Measurements from ENCODE around the gene PPM1M. TPM values are rescaled to one million over a fixed set of nuclear protein-coding genes. Genes with fewer than 3 reads are reported as not detected.

Gene PPM1M
- polyA plus RNA-seq, 4 donors: 1.8 to 9.3 (median 8.3) TPM

GRCh38 chr3:52237006-52237656 is 8.4 kb upstream of the PPM1M start:
- FAIRE-seq (no peak), DNase-seq (no peak)
- H3K27ac ChIP-seq (ENCODE audit: low read depth in 1 of 3, low read length in 2 of 3): peak overlapping the region in 1 of 3 donors; percentile 79
- peaks cover 0 to 37% (median 2%) of the 10 kb centered on the region in 3 donors for H3K36me3 ChIP-seq (ENCODE audit: control insufficient read depth in 3 of 3, insufficient read depth in 2 of 3, low read depth in 1 of 3, low read length in 3 of 3)
- H3K27me3 ChIP-seq (ENCODE audit: control insufficient read depth in 3 of 3, insufficient read depth in 3 of 3, low read length in 3 of 3): no peaks in the 10 kb centered on the region
- WGBS, 3 donors: 83 to 86% (median 84%) methylated on average over 6 of the region's 6 CpGs
- H3K9me3 ChIP-seq (ENCODE audit: control insufficient read depth in 2 of 2, insufficient read depth in 1 of 2, low read depth in 1 of 2, low read length in 1 of 2): no peaks in the 10 kb centered on the region
- H3K4me1 ChIP-seq (ENCODE audit: control insufficient read depth in 3 of 3, insufficient read depth in 2 of 3, low read depth in 1 of 3, low read length in 2 of 3): peaks cover 0 to 26% (median 8%) of the 10 kb centered on the region in 3 donors
- H3K4me3 ChIP-seq (ENCODE audit: low read depth in 1 of 3, low read length in 3 of 3): no peak overlapping the region

DNA sequence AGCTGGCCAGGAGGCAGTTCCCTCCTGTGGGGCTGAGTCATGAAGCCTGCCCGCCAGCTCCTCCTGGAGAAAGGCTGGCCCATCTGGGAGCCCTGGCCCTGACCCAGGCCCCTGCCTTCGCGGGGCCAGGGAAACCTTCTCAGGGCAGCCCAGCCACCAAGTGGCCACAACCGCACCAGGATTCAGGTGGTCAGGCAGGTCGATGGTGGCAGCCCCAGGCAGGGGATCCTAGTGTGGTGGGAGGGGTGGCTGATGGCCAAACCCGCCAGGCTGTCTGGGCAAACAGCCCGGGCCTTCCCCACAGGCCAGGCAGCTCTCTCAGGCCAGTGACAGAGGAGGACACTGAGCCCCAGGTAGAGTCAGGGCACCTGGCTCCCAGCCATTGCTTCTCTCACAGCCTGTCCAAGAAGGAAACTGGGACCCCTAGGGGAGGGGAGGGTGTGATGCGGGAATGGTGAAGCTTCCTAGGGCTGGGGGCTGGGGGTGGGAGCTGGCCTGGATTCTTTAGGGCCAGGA is 7.8 kb upstream of the PPM1M start:
- peaks cover 0 to 26% (median 8%) of the 10 kb centered on the region in 3 donors for H3K4me1 ChIP-seq (ENCODE audit: control insufficient read depth in 3 of 3, insufficient read depth in 2 of 3, low read depth in 1 of 3, low read length in 2 of 3)
- peaks cover 0 to 34% (median 2%) of the 10 kb centered on the region in 3 donors for H3K36me3 ChIP-seq (ENCODE audit: control insufficient read depth in 3 of 3, insufficient read depth in 2 of 3, low read depth in 1 of 3, low read length in 3 of 3)
- peak overlapping the region in 1 of 3 donors; percentile 79 for H3K27ac ChIP-seq (ENCODE audit: low read depth in 1 of 3, low read length in 2 of 3)
- H3K27me3 ChIP-seq (ENCODE audit: control insufficient read depth in 3 of 3, insufficient read depth in 3 of 3, low read length in 3 of 3): no peaks in the 10 kb centered on the region
- no peaks in the 10 kb centered on the region for H3K9me3 ChIP-seq (ENCODE audit: control insufficient read depth in 2 of 2, insufficient read depth in 1 of 2, low read depth in 1 of 2, low read length in 1 of 2)
- peak overlapping the region in 1 of 3 donors; percentile 81 for H3K4me3 ChIP-seq (ENCODE audit: low read depth in 1 of 3, low read length in 3 of 3)
- no peak for FAIRE-seq
- WGBS, 3 donors: 40 to 52% (median 49%) methylated on average over 7 to 8 of the region's 8 CpGs
- no peak for DNase-seq

- DNase-seq (no peak), FAIRE-seq (no peak)
- Histone ChIP-seq H3K27ac (ENCODE audit: low read depth in 1 of 3, low read length in 2 of 3) (peak overlapping the region in 1 of 3 donors; percentile 94), H3K36me3 (ENCODE audit: control insufficient read depth in 3 of 3, insufficient read depth in 2 of 3, low read depth in 1 of 3, low read length in 3 of 3) (peaks cover 0 to 29% (median 2%) of the 10 kb centered on the region in 3 donors), H3K9me3 (ENCODE audit: control insufficient read depth in 2 of 2, insufficient read depth in 1 of 2, low read depth in 1 of 2, low read length in 1 of 2) (no peaks in the 10 kb centered on the region), H3K4me1 (ENCODE audit: control insufficient read depth in 3 of 3, insufficient read depth in 2 of 3, low read depth in 1 of 3, low read length in 2 of 3) (peaks cover 0 to 26% (median 8%) of the 10 kb centered on the region in 3 donors), H3K27me3 (ENCODE audit: control insufficient read depth in 3 of 3, insufficient read depth in 3 of 3, low read length in 3 of 3) (no peaks in the 10 kb centered on the region), H3K4me3 (ENCODE audit: low read depth in 1 of 3, low read length in 3 of 3) (peak overlapping the region; percentile 81 to 100 (median 82))
- WGBS, 3 donors: 16 to 19% (median 18%) methylated on average over 11 of the region's 11 CpGs
Measured at GRCh38 chr3:52238193-52238760, 7.3 kb upstream of the PPM1M start.

DNA sequence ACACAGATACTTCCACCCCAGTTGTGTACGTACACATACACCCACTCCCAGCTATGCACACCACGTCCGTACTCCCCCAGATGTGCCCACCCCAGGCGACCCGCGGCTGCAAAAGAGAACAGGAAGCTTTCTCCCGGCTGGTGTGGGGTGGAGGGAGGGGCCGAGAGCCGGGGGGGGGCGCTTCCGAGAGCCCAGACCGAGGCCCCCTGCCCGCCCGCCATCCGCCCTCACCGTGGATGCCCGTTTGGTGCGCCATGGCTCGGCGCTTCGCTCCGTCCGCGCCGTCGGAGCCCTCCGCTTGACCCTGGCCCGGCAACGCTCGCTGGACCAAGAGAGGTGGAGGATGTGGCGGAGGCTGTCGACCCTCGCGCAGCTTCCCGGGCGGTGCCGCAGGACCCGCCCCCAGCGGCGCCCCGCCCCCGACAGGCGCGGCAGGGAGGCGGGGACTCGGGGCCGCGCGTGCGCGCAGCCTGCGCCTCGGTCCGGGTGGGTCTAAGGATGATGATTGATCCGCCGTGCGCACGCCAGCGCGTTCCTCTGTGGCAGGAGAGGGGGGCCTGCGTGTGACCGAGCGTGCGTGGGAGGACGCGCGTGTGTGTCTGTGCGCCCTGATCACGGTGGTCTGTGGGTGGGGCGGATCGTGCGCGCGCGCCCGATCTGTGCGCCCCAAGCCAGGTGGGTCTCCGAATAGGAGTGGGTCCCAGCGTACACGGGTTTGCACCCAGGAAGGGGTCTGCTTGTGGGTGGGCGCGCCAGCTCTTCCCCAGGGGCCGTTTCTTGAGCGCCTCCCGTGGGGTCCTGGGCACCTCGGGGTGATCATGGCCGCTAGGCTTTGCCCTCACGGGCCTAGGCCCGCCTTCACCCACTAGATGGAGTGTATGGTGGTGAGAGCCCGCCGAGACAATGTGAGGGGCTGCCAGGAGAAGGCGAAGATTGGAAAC is 6.5 kb upstream of the PPM1M start, which contains the start of gene TWF2:
TSS of gene TWF2 (minus strand) at position 398 of the 941 bp plus-strand sequence. CDS start at position 256, 142 bp downstream.
- no peak for FAIRE-seq
- peaks cover 0 to 3% (median 0%) of the 10 kb centered on the region in 3 donors for H3K27me3 ChIP-seq (ENCODE audit: control insufficient read depth in 3 of 3, insufficient read depth in 3 of 3, low read length in 3 of 3)
- H3K9me3 ChIP-seq (ENCODE audit: control insufficient read depth in 2 of 2, insufficient read depth in 1 of 2, low read depth in 1 of 2, low read length in 1 of 2): peaks cover 0 to 4% of the 10 kb centered on the region in 2 donors
- peak; percentile 78 to 90 for DNase-seq
- H3K36me3 ChIP-seq (ENCODE audit: control insufficient read depth in 3 of 3, insufficient read depth in 2 of 3, low read depth in 1 of 3, low read length in 3 of 3): peaks cover 0 to 24% (median 2%) of the 10 kb centered on the region in 3 donors
- peaks cover 0 to 26% (median 8%) of the 10 kb centered on the region in 3 donors for H3K4me1 ChIP-seq (ENCODE audit: control insufficient read depth in 3 of 3, insufficient read depth in 2 of 3, low read depth in 1 of 3, low read length in 2 of 3)
- peak within 1 kb of the TSS; percentile 81 to 100 (median 82) for H3K4me3 ChIP-seq (ENCODE audit: low read depth in 1 of 3, low read length in 3 of 3)
- peak within 1 kb of the TSS; percentile 56 to 94 (median 72) for H3K27ac ChIP-seq (ENCODE audit: low read depth in 1 of 3, low read length in 2 of 3)
- 0% methylated on average over 88 to 92 of the region's 92 CpGs for WGBS, 3 donors

GRCh38 chr3:52240059-52240885 is 5.3 kb upstream of the PPM1M start:
- DNase-seq (peak; percentile 42 to 46), FAIRE-seq (no peak)
- peaks cover 0 to 32% (median 8%) of the 10 kb centered on the region in 3 donors for H3K4me1 ChIP-seq (ENCODE audit: control insufficient read depth in 3 of 3, insufficient read depth in 2 of 3, low read depth in 1 of 3, low read length in 2 of 3)
- H3K27ac ChIP-seq (ENCODE audit: low read depth in 1 of 3, low read length in 2 of 3): peak overlapping the region in 1 of 3 donors; percentile 76
- H3K4me3 ChIP-seq (ENCODE audit: low read depth in 1 of 3, low read length in 3 of 3): peak overlapping the region in 1 of 3 donors; percentile 100
- peaks cover 0 to 4% of the 10 kb centered on the region in 2 donors for H3K9me3 ChIP-seq (ENCODE audit: control insufficient read depth in 2 of 2, insufficient read depth in 1 of 2, low read depth in 1 of 2, low read length in 1 of 2)
- H3K36me3 ChIP-seq (ENCODE audit: control insufficient read depth in 3 of 3, insufficient read depth in 2 of 3, low read depth in 1 of 3, low read length in 3 of 3): peaks cover 0 to 13% (median 2%) of the 10 kb centered on the region in 3 donors
- WGBS, 3 donors: 83 to 100% (median 95%) methylated on average over 1 of the region's 1 CpG
- H3K27me3 ChIP-seq (ENCODE audit: control insufficient read depth in 3 of 3, insufficient read depth in 3 of 3, low read length in 3 of 3): peaks cover 0 to 8% (median 0%) of the 10 kb centered on the region in 3 donors

DNA sequence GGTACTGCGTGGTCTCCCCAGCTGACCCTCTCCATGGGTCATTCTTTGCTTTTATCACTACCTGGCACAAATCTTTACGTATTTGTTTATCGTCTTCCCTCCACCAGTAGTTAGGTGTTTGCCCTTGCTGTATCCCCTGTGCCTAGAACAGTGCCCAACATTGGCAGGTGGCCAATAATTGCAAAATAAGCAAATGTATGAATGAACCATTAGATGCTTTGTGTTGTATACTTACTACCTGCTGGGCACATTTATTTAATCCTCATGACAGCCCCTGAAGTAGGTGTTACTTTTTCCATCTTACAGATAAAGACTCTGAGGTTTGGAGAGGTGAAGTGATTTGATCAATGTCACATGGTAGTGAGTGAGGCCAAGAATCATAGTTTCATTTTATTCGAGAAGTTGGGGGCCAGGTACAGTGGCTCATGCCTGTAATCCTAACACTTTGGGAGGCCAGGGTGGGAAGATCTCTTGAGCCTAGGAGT is 4.6 kb upstream of the PPM1M start:
- WGBS, 3 donors: 86 to 90% (median 88%) methylated on average over 4 of the region's 4 CpGs
- no peak for FAIRE-seq
- Histone ChIP-seq H3K36me3 (ENCODE audit: control insufficient read depth in 3 of 3, insufficient read depth in 2 of 3, low read depth in 1 of 3, low read length in 3 of 3) (peaks cover 0 to 10% (median 2%) of the 10 kb centered on the region in 3 donors), H3K9me3 (ENCODE audit: control insufficient read depth in 2 of 2, insufficient read depth in 1 of 2, low read depth in 1 of 2, low read length in 1 of 2) (peaks cover 0 to 4% of the 10 kb centered on the region in 2 donors), H3K4me1 (ENCODE audit: control insufficient read depth in 3 of 3, insufficient read depth in 2 of 3, low read depth in 1 of 3, low read length in 2 of 3) (peaks cover 0 to 33% (median 8%) of the 10 kb centered on the region in 3 donors), H3K27ac (ENCODE audit: low read depth in 1 of 3, low read length in 2 of 3) (peak overlapping the region in 1 of 3 donors; percentile 76), H3K4me3 (ENCODE audit: low read depth in 1 of 3, low read length in 3 of 3) (no peak overlapping the region), H3K27me3 (ENCODE audit: control insufficient read depth in 3 of 3, insufficient read depth in 3 of 3, low read length in 3 of 3) (peaks cover 0 to 11% (median 0%) of the 10 kb centered on the region in 3 donors)
- no peak for DNase-seq

DNA sequence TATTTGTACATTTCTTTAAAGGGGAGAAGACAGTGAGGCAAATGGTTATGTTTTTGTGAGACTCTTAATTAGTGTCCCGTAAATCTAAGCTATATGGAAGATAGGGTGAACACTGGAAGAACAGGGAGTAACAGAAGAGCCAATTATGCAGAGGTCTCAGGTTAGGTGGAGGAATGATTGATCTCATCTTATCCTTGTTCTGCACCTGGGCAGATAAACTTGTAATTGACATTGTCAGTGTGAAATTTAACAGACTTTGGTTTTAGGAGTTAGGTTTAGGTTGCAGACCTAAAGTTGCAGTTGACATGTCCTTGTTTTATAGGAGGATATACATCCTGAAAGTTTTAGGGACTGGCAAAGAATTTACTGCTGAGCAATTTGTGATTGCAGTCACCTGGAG is 3.5 kb upstream of the PPM1M start:
- H3K27ac ChIP-seq (ENCODE audit: low read depth in 1 of 3, low read length in 2 of 3): no peak overlapping the region
- peaks cover 0 to 9% (median 0%) of the 10 kb centered on the region in 3 donors for H3K36me3 ChIP-seq (ENCODE audit: control insufficient read depth in 3 of 3, insufficient read depth in 2 of 3, low read depth in 1 of 3, low read length in 3 of 3)
- no peak for FAIRE-seq
- no peak for DNase-seq
- H3K9me3 ChIP-seq (ENCODE audit: control insufficient read depth in 2 of 2, insufficient read depth in 1 of 2, low read depth in 1 of 2, low read length in 1 of 2): peaks cover 0 to 4% of the 10 kb centered on the region in 2 donors
- H3K27me3 ChIP-seq (ENCODE audit: control insufficient read depth in 3 of 3, insufficient read depth in 3 of 3, low read length in 3 of 3): peaks cover 0 to 14% (median 0%) of the 10 kb centered on the region in 3 donors
- 64 to 81% (median 73%) methylated on average over 1 of the region's 1 CpG for WGBS, 3 donors
- H3K4me3 ChIP-seq (ENCODE audit: low read depth in 1 of 3, low read length in 3 of 3): no peak overlapping the region
- H3K4me1 ChIP-seq (ENCODE audit: control insufficient read depth in 3 of 3, insufficient read depth in 2 of 3, low read depth in 1 of 3, low read length in 2 of 3): peaks cover 0 to 32% (median 8%) of the 10 kb centered on the region in 3 donors
